ENCODE results near the gene RTN4RL1. TPM values are rescaled to one million over a fixed set of nuclear protein-coding genes. Genes with fewer than 3 reads are reported as not detected.

The RTN4RL1 gene
- total and polyA plus RNA-seq, 2 of the 4 experiments (the other 2 are of a cell fraction), result under 0.01 to 0.03 TPM

GRCh38 chr17:2043785-2044184 lies 18.7 kb upstream of the RTN4RL1 start:
- Histone ChIP-seq H3K4me2 (ENCODE audit: low read depth, low read length) (peak overlapping the region; percentile 16), H2AFZ (replicated peaks; ENCODE audit: low read length, poor library complexity) (no peak overlapping the region), H3K9me3 (ENCODE audit: control insufficient read depth, insufficient read depth, low read length) (no peaks in the 10 kb centered on the region), H2AK9ac (replicated peaks; ENCODE audit: low read depth, low read length, poor library complexity) (peak overlapping the region; percentile 31), H3K4ac (ENCODE audit: low read depth, low read length) (peak overlapping the region; percentile 8), H3K18ac (ENCODE audit: low read depth, low read length) (peak overlapping the region; percentile 38; the same call in 1 of the 2 replicates), H3K27ac (ENCODE audit: insufficient read depth, low read length) (peak overlapping the region; percentile 31), H3K56ac (ENCODE audit: extremely low read depth, insufficient read depth, low read length) (no peak overlapping the region), H3K4me1 (ENCODE audit: control insufficient read depth, insufficient read depth, low read length) (peaks cover 24% of the 10 kb centered on the region), H4K5ac (ENCODE audit: low read depth, low read length) (peak overlapping the region; percentile 42; the same call in 1 of the 2 replicates), H2BK20ac (ENCODE audit: low read depth, low read length) (peak overlapping the region; percentile 2; the same call in 1 of the 2 replicates), H2AK5ac (ENCODE audit: low read depth, low read length) (peak overlapping the region; percentile 71), H4K8ac (ENCODE audit: low read depth in 2 of 2, low read length in 2 of 2) (peak overlapping the region in 1 of 2 experiments; percentile 64; a peak in 2 of 4 replicates), H3K27me3 (ENCODE audit: control insufficient read depth, insufficient read depth, low read length) (no peaks in the 10 kb centered on the region), H3K36me3 (ENCODE audit: control insufficient read depth, insufficient read depth, low read length) (peaks cover 22% of the 10 kb centered on the region), H2BK120ac (ENCODE audit: low read depth, low read length) (peak overlapping the region; percentile 6; the same call in 1 of the 2 replicates), H3K4me3 (ENCODE audit: insufficient read depth, low read depth, low read length) (no peak overlapping the region), H2BK5ac (ENCODE audit: low read depth, low read length, poor library complexity, severe bottlenecking) (peak overlapping the region; percentile 86), H4K91ac (ENCODE audit: insufficient read depth, low read depth, low read length) (peak overlapping the region; percentile 71), H3K9ac (ENCODE audit: low read depth, low read length) (no peak overlapping the region), H3K14ac (replicated peaks; ENCODE audit: low read depth, low read length) (no peak overlapping the region), H3K23ac (ENCODE audit: low read depth, low read length) (peak overlapping the region; percentile 26; the same call in 1 of the 2 replicates), H3K79me1 (ENCODE audit: low read depth in 1 of 2, low read length in 2 of 2) (peaks cover 22 to 40% of the 10 kb centered on the region in 2 experiments), H4K20me1 (ENCODE audit: insufficient read depth, low read length) (peaks cover 11% of the 10 kb centered on the region; the same call in 1 of the 2 replicates), H2BK15ac (ENCODE audit: low read depth, low read length) (peak overlapping the region; percentile 47; the same call in 1 of the 3 replicates), H3K9me1 (ENCODE audit: insufficient read depth, low read length) (peaks cover 22% of the 10 kb centered on the region)
- ATAC-seq (ENCODE audit: low read depth), result peak; percentile 18
- in situ Hi-C loops (cut with MboI; ENCODE audit: low sequenced_read_pairs), result loop anchor here (25.0 kb wide), 1 partner anchor 331 kb away; the partner anchor contains the start of genes TLCD2 and WDR81
- intact Hi-C loops (cut with micrococcal nuclease), result loop anchor here (5.0 kb wide), 1 partner anchor 326 kb away; no protein-coding TSS in a partner anchor
- TF ChIP-seq SMC3 (IDR thresholded peaks at IDR 0.05; ENCODE audit: low read depth, low read length) (no peak), FOS (IDR thresholded peaks at IDR 0.05; ENCODE audit: low read depth, low read length) (no peak), CHD1 (IDR thresholded peaks at IDR 0.05; ENCODE audit: low read depth, low read length) (no peak), CEBPB (IDR thresholded peaks at IDR 0.05; ENCODE audit: low read depth, low read length) (no peak), MXI1 (IDR thresholded peaks at IDR 0.05; ENCODE audit: borderline replicate concordance, low read depth, low read length) (no peak)
- TF ChIP-seq, protein P1, sequence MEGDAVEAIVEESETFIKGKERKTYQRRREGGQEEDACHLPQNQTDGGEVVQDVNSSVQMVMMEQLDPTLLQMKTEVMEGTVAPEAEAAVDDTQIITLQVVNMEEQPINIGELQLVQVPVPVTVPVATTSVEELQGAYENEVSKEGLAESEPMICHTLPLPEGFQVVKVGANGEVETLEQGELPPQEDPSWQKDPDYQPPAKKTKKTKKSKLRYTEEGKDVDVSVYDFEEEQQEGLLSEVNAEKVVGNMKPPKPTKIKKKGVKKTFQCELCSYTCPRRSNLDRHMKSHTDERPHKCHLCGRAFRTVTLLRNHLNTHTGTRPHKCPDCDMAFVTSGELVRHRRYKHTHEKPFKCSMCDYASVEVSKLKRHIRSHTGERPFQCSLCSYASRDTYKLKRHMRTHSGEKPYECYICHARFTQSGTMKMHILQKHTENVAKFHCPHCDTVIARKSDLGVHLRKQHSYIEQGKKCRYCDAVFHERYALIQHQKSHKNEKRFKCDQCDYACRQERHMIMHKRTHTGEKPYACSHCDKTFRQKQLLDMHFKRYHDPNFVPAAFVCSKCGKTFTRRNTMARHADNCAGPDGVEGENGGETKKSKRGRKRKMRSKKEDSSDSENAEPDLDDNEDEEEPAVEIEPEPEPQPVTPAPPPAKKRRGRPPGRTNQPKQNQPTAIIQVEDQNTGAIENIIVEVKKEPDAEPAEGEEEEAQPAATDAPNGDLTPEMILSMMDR (conservative IDR thresholded peaks at IDR 0.05; ENCODE audit: low read depth, low read length), result no peak
- no CpG with 5 or more reads among the region's 6 CpGs for WGBS, 2 experiments (ENCODE audit: extremely low coverage in 2 of 2, insufficient read length in 1 of 2)
- DNase-seq, result peak; percentile 80
- dilution Hi-C loops (cut with HindIII; ENCODE audit: low sequenced_read_pairs, unreplicated experiment), result no loop called here
- ChIA-PET CTCF (interaction anchor here (0.6 to 0.7 kb wide), 2 partner anchors 162 to 239 kb away, joined by 4 to 5 read pairs; no protein-coding TSS in a partner anchor), POLR2A (ENCODE audit: unreplicated experiment) (no interaction called here)
- no TSS peak for BruUV-seq (replicated peaks)
